GM21723 (cell line): Measurements from ENCODE around the gene HCRTR1.
"Not testable (repeated sequence)": the region's sequence is repeated elsewhere in the genome, so short reads cannot be mapped to it uniquely, and the experiment has no call there.

Experiments
- ATAC-seq: cut with Tn5 transposase; IDR thresholded peaks from one replicate; pipeline ENCODE4 v1.9.1; 2021; ENCODE audit warnings: mild to moderate bottlenecking, moderate library complexity; ENCODE audit not compliant: unreplicated experiment

Gene HCRTR1

DNA sequence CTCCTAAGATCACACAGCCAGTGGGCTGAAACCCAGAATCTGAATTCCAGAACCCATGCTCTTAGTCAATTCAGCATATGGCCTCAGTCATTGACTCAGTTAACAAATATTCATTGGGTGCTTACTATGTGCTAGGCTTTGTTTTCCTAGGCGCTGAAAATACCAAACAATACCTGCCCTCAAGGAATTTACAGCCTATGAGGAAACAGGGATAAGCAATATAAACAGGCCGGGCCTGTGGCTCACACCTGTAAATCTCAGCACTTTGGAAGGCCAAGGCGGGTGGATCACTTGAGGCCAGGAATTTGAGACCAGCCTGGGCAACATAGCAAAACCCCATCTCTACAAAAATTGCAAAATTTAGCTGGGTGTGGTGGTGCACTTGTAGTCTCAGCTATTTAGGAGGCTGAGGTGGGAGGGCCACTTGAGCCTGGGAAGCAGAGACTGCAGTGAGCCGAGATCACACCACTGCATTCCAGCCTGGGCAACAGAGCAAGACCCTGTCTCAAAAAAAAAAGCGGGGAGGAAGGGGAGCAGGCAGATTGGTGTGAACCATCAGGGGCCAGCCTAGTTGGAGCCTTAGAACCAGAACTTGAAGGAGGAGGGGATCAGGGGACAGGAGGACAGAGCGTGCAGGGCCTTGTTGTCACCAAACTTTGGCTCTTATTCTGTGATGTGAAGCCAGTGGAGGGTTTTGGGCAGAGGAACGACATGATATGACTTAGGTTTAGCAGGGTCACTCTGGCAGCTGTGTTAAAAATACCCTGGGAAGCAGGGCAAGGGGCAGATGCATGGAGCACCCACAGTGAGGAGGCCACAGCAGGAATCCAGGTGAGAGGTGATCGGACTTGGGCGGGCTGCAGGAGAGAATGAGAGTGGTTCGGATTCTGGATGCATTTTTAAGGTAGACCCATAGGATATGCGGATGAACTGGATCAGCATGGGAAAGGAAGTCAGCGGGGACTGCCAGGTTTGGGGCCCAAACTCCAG, 35.4 kb upstream of the HCRTR1 start:
- no peak for ATAC-seq

DNA sequence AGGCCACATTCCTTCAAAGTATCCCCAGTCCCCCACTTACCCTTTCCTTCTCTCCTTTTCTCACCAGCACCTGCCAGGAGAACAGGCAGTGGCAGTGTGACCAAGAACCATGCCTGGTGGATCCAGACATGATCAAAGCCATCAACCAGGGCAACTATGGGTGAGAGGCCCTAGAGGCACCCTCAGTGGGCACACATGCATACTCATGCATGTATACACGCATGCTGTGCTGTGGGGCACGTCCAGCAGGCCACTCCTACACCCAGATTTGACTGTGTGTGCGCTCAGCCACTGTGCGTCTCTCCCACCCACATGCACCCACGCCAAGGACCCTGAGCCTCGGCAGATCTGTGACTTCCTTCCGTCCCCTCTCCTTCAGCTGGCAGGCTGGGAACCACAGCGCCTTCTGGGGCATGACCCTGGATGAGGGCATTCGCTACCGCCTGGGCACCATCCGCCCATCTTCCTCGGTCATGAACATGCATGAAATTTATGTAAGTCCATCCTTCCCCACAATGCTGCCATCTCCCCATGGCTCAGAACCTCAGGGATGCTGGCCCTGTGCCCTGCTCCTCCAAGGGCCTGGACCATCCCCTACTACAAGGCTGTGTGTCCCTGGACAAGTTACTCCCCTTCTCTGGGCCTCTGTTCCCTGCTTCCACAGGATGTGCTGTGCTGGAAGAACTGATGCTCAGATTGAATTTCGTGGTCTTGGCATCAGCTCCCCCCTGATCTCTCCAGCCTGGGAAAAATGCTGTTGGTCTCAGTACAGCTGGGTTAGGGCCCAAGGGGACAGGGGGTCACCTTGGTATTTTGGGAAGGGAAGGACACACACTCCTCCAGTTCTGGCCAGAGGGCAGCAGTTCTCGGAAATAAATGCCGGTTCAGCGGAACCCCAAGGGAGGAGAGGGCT, 34.2 kb upstream of the HCRTR1 start:
- ATAC-seq = no peak

DNA sequence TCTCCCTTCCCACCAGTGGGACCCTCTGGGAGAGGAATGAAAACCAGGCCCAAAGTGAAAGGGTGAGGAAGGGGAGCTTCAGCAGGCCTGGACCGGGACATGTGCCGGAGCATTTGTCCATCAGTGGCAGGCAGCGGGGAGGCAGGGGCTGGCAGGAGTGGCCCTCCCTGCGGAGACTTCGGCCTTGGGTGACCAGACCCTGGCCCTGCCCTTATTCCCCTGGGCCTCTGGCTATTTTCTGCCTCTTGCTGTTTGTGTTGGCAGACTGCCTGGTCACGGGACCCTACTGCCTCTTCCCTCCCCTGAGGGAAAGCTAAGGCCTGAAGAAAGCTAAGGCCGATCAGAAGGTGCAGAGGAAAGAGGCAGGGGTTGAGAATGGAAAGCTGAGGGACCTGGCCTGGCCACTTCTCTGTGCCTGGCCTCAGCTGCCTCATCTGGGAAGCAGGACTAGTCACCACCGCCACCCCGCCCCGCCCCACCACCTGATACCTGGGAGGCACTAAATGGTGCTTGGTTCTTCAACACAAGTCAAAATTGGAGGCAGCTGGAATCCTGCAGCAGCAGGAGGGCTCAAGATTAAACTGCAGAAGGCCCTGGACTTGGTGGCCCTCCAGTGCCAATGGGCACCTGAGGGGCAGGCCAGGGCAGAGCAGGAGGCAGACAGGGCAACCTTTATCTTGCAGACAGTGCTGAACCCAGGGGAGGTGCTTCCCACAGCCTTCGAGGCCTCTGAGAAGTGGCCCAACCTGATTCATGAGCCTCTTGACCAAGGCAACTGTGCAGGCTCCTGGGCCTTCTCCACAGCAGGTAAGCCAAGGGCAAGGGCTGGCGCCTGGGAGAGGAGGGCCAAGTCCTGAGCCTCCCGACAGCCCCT, 33.3 kb upstream of the HCRTR1 start:
- ATAC-seq = no peak

DNA sequence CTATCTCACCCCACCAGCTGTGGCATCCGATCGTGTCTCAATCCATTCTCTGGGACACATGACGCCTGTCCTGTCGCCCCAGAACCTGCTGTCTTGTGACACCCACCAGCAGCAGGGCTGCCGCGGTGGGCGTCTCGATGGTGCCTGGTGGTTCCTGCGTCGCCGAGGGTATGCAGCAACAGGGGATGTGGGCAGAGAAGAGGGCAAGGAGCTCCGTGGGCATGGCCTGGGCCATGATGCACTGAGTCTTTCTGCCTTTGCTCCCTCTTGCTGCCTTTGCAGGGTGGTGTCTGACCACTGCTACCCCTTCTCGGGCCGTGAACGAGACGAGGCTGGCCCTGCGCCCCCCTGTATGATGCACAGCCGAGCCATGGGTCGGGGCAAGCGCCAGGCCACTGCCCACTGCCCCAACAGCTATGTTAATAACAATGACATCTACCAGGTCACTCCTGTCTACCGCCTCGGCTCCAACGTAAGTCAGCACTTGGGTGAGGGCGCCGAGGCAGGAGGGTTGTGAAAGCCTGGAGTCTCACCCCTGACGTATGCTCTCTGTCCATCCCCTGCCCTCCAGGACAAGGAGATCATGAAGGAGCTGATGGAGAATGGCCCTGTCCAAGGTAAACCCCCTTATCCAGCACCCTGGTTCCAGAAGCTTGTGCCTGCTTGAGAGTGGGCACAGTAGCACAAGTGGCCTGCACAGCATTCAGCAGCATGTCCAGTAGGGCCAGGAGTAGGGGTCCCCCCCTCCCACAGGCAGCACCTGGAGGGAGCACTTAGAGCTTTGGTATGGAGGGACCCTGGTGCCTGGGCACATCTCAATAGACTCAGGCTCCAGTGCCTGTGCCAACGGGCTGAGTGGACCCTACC, 32.4 kb upstream of the HCRTR1 start:
- no peak for ATAC-seq

DNA sequence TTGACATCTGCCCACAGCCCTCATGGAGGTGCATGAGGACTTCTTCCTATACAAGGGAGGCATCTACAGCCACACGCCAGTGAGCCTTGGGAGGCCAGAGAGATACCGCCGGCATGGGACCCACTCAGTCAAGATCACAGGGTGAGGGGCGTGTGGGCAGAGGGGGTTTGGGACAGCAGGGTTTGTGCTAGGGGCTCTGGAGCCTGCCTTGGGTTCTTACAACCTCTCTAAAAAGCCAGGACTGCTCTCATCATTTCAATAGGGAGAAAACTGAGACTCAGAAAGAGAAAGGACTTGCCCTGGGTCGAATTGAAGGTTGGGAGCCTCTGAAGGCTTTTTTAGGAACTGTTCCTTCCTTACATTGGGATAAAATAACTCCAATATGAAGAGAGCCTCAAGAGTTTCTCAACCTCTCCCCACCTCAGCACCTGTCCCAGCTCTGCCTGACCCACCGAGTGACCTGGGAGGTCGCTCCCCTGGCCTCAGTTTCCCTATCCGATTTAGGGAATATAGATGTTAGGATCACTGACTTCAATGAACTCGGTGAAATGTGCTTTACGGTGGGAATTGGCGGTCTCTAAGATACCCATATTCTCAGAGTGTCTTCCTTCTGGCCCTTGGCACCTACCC, 31.6 kb upstream of the HCRTR1 start:
- ATAC-seq = no peak

DNA sequence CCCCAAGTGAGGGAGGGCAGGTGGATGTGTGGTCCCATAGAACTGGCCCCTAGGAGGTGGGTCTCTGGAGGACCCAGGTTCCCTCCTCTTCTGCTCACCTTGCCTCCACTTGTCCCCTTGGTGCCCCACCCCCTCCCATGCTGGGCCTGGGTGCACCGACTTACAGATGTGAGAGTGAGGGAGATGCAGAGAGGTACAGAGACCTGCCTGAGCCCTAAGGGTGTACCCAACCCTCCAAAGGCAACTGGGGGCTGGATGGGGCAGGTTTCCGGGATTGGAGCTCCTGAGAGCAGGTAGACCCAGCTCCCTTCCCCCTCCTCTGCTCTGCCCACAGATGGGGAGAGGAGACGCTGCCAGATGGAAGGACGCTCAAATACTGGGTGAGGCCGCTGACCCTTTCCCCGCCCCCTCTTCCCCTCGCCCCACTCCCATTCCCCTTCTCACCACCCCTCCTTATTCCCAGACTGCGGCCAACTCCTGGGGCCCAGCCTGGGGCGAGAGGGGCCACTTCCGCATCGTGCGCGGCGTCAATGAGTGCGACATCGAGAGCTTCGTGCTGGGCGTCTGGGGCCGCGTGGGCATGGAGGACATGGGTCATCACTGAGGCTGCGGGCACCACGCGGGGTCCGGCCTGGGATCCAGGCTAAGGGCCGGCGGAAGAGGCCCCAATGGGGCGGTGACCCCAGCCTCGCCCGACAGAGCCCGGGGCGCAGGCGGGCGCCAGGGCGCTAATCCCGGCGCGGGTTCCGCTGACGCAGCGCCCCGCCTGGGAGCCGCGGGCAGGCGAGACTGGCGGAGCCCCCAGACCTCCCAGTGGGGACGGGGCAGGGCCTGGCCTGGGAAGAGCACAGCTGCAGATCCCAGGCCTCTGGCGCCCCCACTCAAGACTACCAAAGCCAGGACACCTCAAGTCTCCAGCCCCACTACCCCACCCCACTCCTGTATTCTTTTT, 30.8 kb upstream of the HCRTR1 start:
- no peak for ATAC-seq

DNA sequence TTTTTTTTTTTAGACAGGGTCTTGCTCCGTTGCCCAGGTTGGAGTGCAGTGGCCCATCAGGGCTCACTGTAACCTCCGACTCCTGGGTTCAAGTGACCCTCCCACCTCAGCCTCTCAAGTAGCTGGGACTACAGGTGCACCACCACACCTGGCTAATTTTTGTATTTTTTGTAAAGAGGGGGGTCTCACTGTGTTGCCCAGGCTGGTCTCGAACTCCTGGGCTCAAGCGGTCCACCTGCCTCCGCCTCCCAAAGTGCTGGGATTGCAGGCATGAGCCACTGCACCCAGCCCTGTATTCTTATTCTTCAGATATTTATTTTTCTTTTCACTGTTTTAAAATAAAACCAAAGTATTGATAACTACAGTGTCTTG, 30.2 kb upstream of the HCRTR1 start:
- ATAC-seq = not testable (repeated sequence)

DNA sequence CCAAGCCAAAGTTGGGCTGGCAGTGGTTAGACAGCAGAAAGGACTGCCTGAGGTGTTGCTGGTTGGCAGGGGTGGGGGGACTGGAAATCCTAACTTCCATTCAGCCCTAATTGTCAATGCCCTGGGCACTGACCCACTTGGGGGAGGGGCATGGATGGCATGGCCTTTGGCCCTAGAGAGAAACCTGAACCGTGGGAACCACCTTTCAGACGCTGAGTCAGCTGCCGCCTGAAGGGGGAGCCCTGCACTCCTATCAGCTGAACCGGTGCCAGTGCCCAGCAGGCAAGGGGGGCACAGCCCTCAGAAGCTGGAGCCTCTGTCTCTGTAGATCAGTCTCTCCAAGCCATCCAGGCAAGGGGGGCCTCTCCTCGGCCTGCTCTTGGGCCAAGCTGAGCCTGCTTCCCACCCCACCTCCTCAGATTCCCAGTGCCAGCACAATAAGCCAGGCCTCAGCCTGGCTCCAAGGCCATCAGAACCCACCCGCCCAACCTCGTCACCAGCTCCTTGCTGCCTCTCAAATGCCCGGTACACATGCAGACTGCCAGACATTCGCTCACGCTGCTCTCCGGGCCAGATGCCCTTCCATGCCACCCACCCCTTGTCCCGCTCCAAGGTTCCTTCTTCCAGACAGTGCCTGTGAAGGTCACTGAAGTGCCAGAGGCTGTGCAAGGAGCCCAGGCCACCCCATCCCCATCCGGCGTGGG, 29.6 kb upstream of the HCRTR1 start:
- no peak for ATAC-seq

DNA sequence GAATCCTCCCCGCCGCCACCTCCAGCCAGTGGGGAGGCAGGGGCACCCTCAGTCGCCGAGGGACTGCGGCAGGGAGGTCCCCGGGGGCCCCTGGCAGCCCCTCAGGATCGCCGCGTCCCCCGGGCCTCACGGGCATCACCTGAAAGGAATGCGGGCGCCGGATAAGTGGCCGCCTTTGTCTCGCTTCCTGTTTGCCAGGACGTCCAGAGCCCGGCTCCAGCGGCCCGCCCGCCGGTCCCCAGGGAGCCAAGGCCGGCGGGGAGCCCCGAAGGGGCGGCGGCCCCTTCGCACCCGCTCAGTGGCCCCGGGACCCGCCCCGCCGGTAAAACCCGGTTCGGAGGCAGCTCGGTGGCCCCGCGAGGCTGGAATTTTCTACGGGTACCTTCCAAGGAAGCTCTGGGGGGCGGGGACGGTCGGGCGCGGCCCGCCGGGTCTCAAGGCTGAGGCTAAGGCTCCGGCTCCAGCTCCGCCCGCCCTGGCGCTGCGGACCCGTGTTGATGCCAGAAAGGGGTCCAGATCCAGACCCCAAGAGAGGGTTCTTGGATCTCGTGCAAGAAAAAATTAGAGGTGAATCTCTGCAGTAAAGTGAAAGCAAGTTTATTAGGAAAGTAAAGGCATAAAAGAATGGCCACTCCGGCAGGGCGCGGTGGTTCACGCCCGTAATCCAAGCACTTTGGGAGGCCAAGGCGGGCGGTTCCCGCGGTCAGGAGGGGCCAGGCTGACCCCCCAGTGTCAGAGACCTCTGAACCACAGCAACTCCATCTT, 28.6 kb upstream of the HCRTR1 start:
- no peak for ATAC-seq

DNA sequence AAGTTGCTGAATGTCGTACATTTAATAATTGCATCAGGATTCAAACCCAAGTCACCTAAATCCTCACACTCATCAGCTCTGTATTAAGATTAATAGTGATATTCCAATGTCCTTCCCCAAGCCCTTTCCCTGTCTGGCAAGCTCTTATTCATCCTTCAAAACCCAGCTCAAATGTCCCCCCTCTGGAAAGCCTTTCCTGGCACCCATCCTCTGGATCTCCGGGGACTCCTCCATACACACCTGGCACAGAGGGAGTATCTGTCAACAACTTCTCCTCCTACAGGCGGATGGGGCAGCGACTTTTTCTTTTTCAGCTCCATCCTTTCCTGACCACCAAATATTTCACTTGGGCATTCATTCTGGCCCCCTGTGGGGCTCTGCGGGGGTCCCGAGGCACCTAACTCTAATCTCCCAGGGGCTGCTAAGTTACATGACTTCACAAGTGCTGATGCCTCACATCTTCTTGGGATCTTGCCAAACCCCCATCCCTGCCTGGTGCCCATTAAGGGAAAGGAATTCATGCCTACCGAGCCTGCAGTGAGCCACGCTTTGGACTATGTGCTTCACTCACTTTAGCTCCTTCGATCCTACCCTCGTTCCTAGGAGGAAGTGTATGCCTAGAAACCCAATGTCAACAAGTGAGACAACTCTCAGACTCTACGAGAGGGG, 25.9 kb upstream of the HCRTR1 start:
- ATAC-seq = no peak

DNA sequence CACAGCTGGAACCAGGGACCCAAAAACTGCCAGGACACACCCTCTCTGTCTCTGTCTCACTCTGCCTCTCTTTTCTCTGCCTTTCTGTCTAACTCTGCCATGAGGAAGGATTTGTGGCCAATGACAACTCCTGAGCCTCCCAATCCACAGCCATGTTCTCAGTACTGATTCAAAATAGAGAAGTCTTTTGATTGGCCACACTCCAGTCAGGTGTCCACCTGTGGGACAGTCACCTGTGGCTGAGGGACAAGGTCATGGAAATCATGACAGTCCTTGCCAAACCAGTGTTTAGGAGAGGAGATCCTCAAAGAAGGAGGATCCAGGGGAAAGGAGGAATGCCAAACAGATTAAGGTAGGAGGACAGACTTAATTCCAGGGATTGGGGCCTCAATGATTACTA, 25.4 kb upstream of the HCRTR1 start:
- ATAC-seq = no peak

DNA sequence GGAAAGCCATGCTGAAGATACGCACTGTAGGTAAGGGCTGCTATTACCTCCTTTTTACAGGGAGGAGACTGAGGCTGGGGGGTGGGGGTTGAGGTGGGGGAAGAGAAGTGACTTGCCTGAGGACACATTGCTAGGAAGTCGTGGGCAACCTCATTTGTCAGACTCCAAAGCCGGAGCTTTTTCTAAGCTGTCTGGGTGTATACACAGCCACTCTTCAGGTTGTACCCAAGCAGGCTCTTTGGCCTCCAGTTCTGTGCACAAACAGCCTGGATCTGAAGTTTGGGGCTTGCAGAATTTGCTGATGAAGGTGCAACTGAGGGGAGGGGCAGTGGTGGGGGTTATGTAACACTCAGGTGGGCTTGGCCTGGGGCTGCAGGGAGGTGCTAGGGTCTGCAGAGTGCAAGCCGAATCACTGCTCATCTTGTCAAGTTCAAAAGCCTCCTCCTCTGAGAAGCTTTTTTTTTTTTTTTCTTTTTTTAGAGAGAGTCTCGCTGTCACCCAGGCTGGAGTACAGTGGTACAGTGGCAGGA, 24.3 kb upstream of the HCRTR1 start:
- no peak for ATAC-seq

DNA sequence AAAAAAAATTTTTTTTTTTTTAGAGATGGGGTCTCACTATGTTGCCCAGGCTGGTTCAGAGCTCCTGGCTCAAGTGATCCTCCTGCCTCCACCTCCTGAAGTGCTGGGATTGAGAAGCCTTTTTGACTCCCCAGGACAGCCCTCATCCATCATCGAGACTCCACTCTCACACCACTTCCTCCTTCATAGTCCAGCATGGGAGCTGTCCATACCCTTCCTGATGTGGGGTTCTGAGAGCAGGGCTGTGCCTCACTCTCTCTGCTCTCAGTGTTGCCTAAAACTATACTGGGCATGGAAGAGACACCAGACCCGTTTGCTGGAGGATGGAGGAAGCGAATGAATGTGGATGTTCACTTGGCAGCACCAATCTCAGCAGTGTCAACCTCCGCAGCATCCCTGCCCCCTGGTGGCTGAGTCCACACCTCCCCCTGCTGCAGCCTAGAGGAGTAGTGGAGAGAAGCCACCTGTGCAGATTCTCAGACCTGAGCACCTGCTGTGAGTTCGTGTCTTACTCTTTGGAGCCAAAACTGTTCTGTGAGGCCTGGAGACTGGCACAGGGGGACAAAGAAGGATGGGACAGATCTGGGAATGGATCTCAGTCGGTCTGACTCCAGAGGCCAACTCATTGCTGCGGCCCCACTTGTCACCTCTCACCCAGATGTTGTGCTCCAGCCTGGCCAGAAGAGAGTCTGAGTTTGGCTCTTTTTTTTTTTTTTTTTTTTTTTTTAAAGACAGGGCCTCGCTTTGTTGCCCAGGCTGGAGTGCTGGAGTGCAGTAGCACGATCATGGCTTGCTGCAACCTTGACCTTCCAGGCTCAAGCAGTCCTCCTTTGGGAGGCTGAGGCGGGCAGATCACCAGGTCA, 23.5 kb upstream of the HCRTR1 start:
- peak; percentile 49 for ATAC-seq

DNA sequence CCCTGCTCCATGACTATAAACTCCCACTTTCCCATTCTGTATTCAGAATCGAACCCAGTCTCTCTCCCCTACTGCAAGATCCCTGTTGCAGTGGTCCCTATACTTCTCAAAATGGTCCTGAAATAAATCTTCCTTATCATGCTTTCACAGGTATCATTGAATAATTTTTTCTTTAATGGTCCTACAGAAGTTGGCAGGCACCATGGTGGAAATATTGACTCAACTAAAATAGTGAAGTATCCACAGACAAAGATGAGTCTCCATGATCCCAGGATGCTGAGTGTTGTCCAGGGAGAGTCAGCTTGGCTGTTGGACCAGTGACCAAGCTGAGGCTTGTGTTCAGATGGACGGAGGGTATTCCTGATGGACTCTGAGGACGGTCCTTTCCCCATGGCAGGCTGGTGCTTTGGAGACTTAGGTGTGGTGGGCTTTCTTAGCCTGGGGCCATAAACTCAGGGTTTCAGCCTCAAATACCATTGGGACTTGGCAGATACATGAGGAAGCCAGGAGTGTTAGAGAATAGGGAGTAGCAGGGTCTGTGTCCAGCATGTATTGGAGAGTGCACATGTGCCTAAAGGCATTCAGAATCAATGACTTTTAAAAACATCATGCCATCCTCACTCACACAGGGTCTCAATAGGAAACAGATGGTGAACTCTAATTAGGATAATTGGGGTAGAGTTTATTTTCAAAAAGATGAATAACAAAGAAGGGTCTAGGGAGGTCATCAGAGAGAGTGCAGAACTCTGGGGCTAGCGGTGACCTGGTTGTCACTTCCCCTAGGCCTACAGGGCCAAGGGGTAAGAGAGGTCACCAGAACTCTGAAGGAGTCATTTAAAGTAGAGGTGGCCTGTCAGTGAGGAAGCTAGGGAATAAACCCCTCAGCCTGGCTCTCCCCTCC, 21.4 kb upstream of the HCRTR1 start:
- no peak for ATAC-seq
